Measurements from ENCODE around the gene DMRTA2.

The DMRTA2 gene

DNA sequence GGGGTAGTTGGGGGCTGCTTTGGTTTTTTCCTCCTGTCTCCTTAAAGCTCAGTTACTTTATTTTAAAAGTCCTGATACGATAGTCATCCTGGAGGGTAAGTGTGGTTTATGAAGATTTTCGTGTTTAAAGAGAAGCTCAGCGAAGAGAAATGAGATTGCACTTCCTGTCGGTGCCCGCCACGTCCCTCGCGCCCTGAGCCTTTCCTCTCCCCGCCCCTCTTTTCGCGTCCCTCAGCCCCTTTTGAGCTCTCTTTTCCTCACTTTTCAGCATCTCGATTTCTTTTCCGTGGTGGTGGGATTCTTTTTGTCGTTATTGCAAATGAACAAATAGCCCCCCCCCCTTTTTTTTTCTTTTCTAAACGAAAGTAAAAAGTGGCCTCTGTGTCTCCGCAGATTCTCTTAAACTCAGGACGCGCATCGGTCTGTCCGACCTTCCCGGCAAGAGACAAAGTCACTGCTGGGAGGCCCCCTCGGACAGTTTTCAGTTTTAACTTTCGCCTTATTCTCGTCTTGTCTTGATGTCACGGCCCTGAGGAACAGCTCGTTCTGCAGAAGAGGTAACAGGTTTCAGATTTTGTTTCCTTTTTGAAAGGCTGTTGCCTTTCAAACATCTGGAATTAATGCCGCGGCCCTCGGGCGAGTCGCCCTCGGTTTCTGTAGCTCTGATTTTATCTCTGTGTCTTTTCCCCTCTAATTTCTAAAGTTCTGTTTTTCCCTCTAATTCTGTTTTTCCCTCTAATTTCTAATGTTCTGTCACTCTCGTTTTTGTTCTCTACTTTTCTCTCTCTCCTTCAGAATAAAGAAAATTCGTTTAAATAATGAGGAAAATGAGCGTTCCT lies 1.0 kb upstream of the DMRTA2 start:
- DNase-seq (ENCODE audit: low read depth, low spot score) = no peak

DNA sequence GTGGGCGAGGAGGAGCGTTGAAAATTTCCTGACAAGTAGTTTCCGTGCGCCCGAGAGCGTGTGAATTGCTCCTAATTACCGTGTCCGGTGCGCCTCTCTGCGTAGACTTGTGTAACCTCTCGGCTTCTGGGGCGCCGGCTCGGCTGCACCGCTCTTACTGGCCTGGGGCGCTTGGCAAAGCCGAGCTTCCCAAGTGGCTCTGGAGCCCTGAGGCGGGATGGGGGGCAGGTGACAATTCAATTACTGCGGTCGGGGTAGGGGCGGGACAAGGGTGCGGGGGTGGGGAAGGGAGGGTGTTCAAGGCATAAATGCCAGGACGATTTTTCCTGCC lies 392 bp upstream of the DMRTA2 start:
- no peak for DNase-seq (ENCODE audit: low read depth, low spot score)

GRCh38 chr1:50422675-50422945 lies 633 bp downstream of the DMRTA2 start:
- DNase-seq (ENCODE audit: low read depth, low spot score) = no peak

GRCh38 chr1:50421768-50422674 lies 1.2 kb downstream of the DMRTA2 start:
- no peak for DNase-seq (ENCODE audit: low read depth, low spot score)

GRCh38 chr1:50421366-50421748 lies 1.9 kb downstream of the DMRTA2 start:
- no peak for DNase-seq (ENCODE audit: low read depth, low spot score)

DNA sequence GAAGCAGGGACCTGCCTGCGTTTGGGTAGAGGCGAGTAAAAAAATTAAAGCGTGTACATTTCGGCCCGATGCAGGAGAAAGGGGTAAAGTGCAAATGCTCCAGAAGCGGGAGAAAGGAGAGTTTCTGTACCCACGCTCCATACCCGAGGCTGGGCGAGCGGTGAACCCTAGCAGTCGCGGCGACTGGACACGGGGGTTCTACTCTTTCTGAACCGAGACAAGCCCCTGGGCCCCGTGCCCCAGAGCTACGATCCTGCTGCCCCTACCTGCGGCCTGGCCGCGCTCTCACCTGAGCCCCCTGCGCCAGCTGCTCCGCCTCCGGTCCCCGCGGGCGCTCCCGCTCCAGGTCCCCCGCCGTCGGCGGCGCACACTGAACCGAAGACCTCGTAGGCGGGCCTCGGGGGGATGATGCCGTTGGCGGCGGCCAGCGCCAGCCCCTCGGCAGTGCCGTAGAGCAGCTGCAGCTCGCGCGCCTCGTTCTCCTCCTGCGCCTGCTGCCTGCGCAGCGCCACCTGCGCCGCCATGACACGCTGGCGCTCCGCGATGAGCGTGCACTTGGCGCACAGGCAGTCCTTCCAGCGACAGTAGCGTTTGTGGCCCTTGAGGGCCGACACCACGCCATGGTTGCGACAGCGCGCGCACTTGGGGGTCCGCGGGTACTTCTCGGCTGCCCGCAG lies 2.4 kb downstream of the DMRTA2 start:
- no peak for DNase-seq (ENCODE audit: low read depth, low spot score)

- no peak for DNase-seq (ENCODE audit: low read depth, low spot score)
Observed at GRCh38 chr1:50419907-50420677, 3.2 kb downstream of the DMRTA2 start.

- no peak for DNase-seq (ENCODE audit: low read depth, low spot score)
Observed at GRCh38 chr1:50419192-50419906, 3.9 kb downstream of the DMRTA2 start.

GRCh38 chr1:50418600-50419109 lies 4.6 kb downstream of the DMRTA2 start:
- no peak for DNase-seq (ENCODE audit: low read depth, low spot score)

GRCh38 chr1:50417946-50418599 lies 5.2 kb downstream of the DMRTA2 start:
- DNase-seq (ENCODE audit: low read depth, low spot score) = no peak

DNA sequence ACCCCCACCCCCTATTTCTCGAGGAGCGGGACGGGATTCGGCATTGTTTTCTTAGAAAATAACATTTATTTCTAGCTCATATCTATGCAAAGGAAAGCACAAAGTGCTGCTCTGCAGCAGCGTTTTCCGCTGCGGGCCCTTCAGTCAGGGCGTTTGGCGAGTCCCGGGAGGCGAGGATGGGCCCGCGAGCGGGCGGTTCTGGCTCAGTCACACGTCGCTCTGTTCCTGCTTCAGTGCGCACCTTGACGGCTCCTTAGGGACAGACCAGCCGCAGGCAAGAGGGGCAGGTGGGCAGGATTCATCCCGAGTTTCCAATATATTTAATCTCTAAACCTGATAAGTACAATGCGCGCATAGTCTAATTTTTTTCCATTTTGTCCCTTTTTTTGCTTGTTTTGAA lies 5.7 kb downstream of the DMRTA2 start:
- DNase-seq (ENCODE audit: low read depth, low spot score) = no peak

DNA sequence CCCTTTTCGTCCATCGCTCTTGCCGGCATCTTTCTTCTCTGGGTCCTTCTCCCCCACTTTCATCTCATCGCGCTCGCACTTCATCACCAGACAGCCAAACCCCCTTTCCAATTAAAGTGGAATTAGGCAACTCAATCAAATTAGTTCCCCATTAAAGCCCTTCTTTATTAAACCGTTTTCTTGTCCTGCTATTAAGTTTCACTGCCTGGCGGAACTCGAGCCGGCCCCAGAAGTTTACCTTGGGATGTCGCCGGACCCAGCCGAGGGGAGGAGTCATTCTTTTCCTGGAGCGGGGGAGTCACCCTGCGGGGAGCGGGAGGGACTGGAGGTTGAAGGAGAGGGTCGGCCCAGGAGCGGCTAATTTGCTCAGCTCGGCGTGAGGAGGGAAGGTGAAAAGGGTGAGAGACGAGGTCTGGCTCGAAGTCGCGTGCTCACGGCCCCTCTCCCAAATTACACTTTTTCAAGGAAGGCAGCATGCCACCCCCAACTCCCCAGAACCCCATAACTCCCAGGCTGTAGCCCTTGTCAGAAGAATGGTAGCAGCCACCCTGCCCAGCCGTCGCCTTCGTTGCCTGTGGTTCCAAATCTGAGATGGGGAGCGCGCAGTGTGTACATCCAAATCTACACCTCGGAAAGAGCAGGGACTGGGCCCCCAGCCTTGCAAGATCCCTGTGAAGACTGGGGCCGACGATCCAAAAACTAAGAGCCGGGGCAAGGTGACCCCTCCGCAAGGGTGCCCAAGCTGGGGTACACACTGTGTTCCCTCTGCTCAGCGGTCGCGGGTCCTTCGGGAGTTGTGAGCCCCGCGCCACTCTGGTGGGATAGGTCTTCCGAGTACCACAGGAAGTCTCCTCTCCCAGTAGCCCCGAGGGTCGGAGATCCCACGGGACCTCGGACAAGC lies 6.4 kb downstream of the DMRTA2 start:
- DNase-seq (ENCODE audit: low read depth, low spot score) = no peak

DNA sequence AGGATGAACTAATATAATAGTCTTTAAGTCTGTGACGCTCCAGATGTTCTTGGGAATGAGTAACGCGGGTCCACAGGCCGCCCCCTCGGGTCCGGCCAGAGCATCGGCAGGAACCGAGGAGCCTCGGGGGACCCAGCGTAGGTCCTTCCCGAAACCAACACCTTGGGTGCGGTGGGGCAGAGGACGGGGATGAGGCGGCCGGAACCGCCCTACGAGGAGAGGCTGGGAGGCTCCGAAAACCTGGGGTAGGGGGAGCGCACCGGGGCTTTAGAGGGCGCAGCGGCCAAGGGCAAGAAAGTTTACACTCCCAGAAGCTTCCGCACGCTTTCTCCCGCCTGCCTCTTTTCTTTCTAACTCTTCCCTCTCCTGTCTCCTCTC lies 7.1 kb downstream of the DMRTA2 start:
- DNase-seq (ENCODE audit: low read depth, low spot score) = no peak

- DNase-seq (ENCODE audit: low read depth, low spot score) = no peak
Observed at GRCh38 chr1:50415235-50416149, 7.8 kb downstream of the DMRTA2 start.

DNA sequence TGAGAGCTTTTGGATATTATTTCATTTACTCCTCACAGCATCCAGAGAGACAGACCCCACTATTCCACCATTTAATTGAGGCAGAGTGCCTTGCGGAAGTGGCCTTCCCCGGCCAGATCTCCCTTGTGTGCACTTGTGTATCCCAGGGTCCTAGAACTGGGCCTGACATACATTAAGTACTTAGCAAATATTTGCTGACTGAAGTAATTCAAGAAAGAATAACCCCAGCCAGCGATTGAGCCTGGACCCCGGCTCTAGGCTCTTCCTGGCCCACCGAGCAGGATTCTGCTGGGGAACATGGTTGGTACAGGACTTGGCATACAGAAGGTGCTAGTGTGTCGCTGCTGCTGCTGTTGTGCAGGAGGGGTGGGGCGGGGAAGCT lies 8.4 kb downstream of the DMRTA2 start:
- DNase-seq (ENCODE audit: low read depth, low spot score) = no peak

DNA sequence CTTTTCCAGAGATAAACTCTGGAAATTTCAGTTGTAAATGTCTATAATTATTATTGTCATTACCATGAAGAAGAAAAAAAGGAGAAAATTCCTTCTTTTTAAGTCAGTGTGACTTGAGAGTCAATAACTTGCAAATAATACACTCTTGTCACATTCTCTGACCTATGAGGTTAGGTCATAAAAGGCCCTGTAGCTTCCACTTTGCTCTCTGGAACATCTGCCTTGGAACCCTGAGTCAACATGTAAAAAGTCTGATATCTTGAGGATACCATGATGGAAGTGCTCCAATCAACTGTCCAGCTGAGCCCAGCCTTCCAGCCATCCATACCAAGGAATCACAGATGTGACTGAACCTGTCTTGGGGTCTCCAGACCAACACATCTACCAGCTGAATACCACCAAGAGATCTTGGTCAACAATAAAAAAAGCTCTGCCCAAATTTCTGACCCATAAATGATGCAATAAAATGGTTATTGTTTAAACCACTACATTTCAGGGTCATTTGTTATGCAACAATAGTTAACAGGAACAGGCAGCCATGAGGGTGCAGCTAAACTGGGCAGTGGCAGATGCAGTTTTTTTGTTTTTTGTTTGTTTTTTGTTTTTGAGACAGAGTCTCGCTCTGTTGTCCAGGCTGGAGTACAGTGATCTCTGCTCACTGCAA lies 10.3 kb downstream of the DMRTA2 start:
- DNase-seq (ENCODE audit: low read depth, low spot score) = no peak

DNA sequence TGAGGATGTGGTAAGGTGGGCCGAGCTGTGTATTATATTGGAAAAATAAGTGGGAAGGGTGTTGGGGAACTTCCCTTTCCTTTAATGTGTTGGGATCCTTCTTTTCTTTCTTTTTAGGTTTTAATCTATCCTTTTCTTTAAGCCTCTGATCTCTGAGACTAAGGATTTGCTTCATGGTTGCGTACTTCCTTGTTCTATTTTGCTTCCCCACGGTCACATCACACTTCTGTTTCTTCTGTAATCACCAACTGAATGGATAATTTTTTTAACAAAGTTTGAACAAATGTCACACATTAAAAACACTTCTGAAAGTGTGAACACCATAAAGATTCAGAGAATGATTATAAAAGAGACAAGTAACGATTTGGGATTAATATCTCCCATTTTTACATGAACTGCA lies 17.4 kb downstream of the DMRTA2 start:
- DNase-seq (ENCODE audit: low read depth, low spot score) = no peak

Measured in activated naive CD8-positive, alpha-beta T cell treated with anti-CD3 and anti-CD28 coated beads, Interleukin-2, amount 50 U/mL, for 16 hours (primary cell).